CD4-positive, alpha-beta T cell treated with Interleukin-6 for 4 hours (primary cell): Measurements from ENCODE around the gene IMP4.
"Not testable (repeated sequence)": the region's sequence is repeated elsewhere in the genome, so short reads cannot be mapped to it uniquely, and the experiment has no call there.

Source experiments
- DNase-seq: peaks from one replicate; pipeline ENCODE4 v3.0.0-alpha.2; 2020; ENCODE audit warnings: mixed read lengths

Gene IMP4

GRCh38 chr2:130342533-130343275 is at the start of gene IMP4:
Gene IMP4, plus strand, starts transcription at chr2:130342897. Its CDS starts 36 bp downstream, at chr2:130342933.
- DNase-seq, result peak; percentile 94

DNA sequence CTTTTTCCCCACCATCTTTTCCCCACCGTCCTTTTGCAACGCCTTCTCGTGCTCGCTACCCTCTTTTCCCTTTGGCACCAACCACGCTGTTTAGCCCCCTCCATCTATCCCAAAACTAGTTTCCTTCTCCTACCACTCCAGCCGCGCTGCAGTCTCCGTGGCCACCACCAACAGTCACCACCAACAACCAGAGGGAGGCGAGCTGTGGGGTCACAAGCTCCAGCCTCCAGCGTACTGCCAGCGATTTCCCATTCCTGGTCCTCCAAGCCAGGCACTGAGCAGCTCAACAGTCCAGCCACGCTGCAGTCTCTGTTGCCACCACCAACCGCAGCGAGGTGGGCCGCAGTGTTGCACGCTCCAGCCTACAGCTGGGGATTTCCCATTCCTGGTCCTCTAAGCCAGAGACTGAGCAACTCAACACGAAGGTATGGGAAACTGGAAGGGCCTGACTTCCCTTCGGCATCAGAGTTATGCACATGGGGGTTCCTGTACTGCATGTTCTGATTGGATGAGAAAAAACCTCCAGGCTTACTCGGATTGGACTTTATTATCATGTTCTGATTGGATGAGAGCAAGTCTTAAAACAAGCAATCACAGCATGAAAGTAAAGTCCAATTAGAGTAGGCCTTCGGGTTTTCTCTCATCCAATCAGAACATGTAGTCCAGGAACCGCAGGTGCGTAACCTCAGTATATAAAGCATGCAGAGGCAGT is 42.3 kb upstream of the IMP4 start:
- no peak for DNase-seq

GRCh38 chr2:130300970-130301348 is 41.7 kb upstream of the IMP4 start:
- DNase-seq, result no peak

GRCh38 chr2:130302164-130302886 is 40.4 kb upstream of the IMP4 start:
- no peak for DNase-seq

- DNase-seq, result no peak
These were observed 39.5 kb upstream of the IMP4 start for GRCh38 chr2:130303169-130303568.

GRCh38 chr2:130304726-130305125 is 38.0 kb upstream of the IMP4 start:
- no peak for DNase-seq

DNA sequence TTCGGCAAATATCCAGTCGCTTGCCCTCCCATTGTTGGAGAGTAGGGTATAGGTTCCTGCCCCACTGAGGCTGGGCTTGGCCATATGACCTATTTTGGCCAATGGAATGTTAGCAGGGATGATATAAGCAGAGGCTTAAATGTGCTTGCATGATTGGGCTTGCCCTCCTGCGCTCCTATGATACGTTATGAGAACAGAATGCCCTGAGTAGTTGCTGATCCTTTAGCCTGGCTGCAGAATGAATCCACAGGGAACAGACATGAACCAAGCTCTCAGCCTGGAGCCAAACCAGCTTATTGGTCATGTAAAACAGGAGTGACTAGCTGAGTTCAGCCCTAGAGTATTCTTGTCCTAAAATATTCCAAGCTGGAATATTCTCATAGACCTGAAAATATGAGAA is 34.8 kb upstream of the IMP4 start:
- no peak for DNase-seq

DNA sequence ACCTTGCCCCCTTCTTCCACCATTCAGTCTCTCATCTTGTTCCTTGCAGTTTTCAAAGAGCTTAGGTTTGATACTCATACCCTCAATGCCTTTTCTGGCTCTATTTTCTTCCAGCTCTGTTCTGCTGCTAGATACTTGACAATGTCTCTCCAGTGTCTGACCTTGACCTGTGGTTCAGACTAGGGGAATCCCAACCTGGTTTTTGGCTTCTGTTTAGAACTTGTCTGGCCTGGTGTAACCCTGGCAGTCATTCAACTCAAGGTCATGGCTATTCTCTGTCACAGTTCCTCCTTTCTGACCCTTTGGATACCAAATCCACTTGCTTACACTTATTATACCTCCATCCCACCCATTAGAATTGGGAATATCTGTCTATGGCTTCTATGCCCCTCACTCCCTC is 31.8 kb upstream of the IMP4 start:
- no peak for DNase-seq

DNA sequence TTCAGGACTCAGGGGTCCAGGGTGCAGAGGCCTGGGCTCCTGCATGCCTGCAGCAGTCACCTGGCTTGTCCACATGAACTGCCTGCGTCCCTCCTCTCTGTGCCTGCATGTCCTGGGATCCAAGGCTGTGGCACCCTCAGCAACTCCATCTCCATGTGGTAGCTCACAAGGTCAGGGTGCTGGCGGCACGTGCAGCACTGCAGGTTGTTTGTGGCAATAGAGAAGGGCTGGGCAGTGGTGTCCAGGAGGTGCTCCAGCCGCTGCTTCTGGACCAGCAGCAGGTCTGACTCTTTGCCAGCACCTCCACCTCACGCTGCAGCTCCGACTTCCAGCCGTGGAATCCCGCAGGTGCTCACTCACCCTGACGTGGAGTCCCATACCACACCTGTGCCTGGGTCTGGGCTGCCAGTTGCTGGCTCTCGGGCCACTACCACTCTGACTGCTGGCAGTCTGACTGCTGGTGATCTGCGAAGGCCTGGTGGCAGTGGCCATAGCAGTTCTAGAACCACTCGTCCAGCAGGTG is 28.8 kb upstream of the IMP4 start:
- no peak for DNase-seq

DNA sequence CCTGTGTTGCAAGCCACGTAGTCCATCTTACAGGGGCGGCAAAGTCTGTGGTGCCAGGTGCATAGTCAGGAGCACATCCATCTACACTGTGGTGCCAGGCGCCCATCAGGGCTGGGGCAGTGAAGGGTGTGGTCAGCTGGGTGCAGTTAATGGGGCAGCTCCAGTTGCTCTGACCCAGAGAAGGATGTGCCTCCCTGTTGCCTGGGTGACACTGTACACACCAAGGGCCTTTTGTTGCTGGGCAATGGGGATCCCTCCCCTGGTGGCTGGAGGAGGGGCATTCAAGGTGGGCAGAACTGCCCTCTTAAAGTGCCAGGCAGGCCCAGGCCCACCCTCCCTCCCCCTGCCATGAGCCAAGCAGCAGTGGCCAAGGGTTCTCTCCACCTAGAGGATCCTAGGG is 28.3 kb upstream of the IMP4 start:
- DNase-seq, result no peak

DNA sequence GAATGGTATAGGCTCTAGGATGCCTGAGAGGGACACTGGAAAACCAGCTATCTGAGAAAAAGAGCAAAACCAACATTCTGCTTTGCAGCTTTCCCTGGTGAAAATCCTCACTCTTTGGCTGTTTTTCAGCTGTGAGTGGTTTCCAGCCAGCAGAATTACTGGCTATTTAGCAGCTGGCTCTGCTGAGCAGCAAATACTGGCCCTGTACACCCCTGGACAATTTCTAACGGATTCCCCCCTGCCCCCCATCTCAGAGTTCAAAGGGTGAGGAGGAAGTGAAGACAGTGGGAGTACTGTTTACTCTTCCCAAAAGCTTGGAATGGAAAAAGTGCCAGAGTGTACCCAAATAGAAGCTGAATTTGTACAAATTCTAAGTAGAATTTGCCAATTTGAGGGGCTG is 26.1 kb upstream of the IMP4 start:
- no peak for DNase-seq

DNA sequence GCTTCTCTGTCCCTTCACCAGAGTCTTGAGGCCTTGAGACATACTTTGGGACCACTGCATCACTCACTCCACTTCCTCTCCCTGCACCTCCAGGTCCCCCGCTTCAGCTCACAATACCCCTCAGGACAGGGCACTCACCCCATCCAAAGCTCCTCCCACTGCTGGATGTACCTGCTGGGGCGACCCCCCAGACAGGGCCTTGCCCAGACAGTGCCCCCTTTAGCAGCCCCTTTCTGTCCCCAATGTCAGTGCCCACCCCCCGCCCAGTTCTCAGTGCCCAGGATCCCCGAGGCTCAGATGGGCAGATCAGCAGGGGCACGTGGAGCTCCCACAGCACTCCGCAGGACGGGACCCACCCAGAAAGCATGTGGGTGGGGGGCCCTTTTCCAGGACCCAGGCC is 23.8 kb upstream of the IMP4 start:
- no peak for DNase-seq

- no peak for DNase-seq
These were observed 23.2 kb upstream of the IMP4 start for GRCh38 chr2:130319536-130319935.

- no peak for DNase-seq
These were observed 14.8 kb upstream of the IMP4 start for GRCh38 chr2:130327703-130328527.

DNA sequence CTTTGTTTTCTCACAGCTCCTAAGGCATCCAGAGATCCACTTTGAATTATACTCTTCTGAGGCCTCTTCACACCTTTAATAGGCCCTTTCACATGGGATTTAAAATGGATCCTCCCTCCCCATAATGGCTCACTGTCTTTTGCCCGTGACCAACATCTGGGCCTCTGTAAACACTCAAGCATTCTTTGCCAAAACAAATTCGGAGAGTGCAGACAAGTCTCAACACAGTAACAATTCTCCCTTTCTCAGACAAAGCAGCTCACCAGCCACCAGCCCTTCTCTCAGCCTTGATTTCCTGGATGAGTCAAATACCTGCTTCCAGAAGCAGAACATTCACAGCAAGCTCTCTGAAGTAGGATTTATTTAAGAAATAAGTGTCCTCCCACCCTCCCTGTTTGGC is 14.0 kb upstream of the IMP4 start:
- DNase-seq, result no peak

GRCh38 chr2:130332271-130333073 is 10.2 kb upstream of the IMP4 start:
- peak; percentile 71 for DNase-seq

DNA sequence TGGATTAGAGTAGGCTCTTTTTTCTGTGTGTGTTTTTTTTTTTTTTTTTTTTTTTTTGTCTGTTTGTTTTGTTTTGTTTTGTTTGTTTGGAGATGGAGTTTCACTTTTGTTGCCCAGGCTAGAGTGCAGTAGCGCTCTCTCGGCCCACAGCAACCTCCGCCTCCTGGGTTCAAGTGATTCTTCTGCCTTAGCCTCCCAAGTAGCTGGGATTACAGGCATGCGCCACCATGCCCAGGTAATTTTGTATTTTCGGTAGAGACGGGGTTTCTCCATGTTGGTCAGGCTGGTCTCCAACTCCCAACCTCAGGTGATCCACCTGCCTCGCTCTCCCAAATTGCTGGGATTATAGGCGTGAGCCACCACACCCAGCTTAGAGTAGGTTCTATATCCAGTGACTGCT is 9.4 kb upstream of the IMP4 start:
- not testable (repeated sequence) for DNase-seq

DNA sequence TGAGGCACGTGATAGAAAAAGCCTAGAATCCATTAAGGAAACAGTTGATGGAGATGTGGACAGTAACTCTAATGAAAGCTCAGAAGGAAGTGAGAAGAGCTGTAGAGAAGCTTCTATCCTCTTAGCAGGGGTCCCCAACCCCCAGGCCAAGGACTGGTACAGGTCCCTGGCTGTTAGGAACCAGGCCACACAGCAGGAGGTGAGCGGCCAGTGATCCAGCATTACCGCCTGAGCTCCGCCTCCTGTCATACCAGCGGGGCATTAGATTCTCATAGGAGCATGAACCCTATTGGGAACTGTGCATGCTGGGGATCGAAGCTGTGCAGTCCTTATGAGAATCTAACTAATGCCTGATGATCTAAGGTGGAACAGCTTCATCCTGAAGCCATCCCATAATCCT is 8.7 kb upstream of the IMP4 start:
- DNase-seq, result no peak

DNA sequence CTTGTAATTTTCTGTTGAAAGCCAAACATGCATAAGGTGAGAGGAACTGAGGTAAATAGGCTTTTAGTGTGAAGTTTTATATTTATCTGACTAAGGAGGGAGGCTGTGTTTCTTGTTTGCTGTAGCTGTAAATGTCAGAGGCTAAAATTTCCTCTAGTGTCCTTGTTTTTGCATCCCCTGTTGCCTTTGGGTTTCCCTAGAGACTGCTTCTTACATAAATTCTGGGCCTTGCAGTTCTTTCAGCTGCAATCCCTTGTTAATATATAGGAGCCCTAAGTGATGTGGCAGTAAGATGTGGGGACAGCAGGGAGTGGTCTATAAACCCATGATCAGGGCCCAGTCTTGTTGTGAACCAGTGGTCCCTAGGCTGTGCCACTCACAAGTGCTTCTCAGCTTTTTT is 7.5 kb upstream of the IMP4 start:
- no peak for DNase-seq

- DNase-seq, result no peak
These were observed 6.4 kb upstream of the IMP4 start for GRCh38 chr2:130336150-130336876.
